GM19035 (cell line): ENCODE data around the gene PHF13.

Experiments
- ATAC-seq: cut with Tn5 transposase; IDR thresholded peaks from one replicate; pipeline ENCODE4 v1.9.1; 2021; ENCODE audit not compliant: unreplicated experiment

PHF13 gene

GRCh38 chr1:6601049-6601922 is 12.2 kb upstream of the PHF13 start:
- ATAC-seq, result peak; percentile 31

GRCh38 chr1:6601923-6602668 is 11.4 kb upstream of the PHF13 start:
- ATAC-seq, result peak; percentile 33

GRCh38 chr1:6602669-6603237 is 10.8 kb upstream of the PHF13 start, which contains the start of gene KLHL21:
Gene KLHL21 (minus strand): TSS chr1:6602869. CDS start chr1:6602817, 52 bp downstream.
- peak; percentile 55 for ATAC-seq

GRCh38 chr1:6603238-6603914 is 10.2 kb upstream of the PHF13 start:
- peak; percentile 27 for ATAC-seq

- no peak for ATAC-seq
Observed at GRCh38 chr1:6603915-6604558, 9.5 kb upstream of the PHF13 start.

DNA sequence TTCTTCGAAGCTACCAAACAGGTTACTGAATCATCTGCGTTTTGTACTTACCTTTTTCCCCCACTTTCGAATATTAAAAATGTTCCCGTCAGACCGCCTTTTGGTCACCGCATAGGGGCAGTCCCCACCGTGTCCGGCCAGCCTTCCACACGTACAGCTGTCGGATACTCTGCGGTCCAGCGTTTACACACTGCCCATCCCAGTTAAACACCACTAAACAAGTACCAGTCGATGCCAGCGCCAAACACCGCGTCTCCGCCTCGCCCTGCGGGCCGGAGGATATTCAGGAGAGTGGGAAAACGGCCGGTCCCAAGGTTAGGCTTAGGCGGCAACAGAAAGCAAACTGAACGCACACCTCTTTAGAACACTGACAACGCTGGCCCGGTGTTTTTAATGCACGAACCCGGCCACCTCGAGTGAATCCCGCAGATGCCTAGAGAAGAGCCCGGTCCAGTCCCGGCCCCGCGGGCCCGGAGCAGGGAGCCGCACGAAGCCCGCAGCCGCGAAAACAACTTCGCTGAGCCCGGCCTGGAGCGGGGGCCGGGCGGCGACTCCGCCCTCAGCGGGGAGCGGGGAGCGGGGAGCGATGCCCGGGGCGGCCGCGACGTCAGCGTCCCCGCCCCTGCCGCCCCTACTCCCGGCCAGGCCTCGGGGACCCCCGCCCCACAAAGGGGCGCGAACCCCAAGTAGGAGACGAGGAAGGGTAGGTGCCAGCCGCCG is 730 bp upstream of the PHF13 start:
- ATAC-seq, result peak; percentile 34

- no peak for ATAC-seq
Observed at GRCh38 chr1:6614019-6614928, 743 bp downstream of the PHF13 start.

DNA sequence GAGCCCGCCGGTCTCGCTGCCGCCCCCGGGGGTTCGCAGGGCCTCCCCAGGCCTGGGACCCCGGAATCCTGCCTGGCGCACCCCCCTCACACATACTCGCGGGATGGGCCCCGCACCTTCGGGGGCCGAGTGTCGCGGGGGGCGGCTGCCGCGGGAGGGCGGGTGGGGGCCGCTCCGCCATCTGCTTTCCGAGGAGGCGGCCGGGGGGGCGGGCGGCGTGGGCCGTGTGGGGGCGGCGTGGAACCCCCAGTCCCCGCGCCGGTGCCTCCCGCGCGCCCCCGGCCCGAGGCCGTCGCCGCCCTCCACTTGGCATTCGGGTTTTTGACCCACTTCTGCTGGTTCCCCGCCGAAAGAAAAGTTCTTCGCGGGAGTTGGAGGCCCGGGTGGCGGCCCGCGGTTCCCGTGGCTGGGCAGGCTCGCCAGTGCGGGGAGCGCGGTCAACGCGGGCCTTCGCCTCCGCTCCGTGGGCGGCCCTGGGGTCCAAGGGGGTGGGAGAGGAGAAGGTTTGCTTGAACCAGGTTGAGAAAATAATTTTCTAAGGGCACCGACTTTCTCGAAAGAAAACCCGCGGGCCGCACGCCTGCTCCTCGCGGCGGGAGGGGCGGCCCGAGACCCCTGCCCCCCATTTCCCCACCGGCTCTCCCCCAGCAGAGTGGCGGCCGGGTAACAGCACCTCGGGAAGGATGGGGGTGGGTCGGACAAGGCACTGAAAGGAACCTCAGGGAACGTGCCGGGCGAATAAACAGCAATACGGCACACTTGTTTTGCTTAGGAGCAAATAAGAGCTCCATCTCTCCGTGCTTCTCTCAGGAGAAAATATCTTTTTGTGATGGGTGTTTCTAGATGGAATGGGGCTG is 1.6 kb downstream of the PHF13 start:
- no peak for ATAC-seq

- no peak for ATAC-seq
Observed at GRCh38 chr1:6619045-6619444, 5.5 kb downstream of the PHF13 start.

GRCh38 chr1:6621429-6622391 is 8.2 kb downstream of the PHF13 start:
- ATAC-seq, result no peak

- no peak for ATAC-seq
Observed at GRCh38 chr1:6622396-6623152, 9.0 kb downstream of the PHF13 start.

GRCh38 chr1:6623269-6623965 is 9.9 kb downstream of the PHF13 start:
- ATAC-seq, result no peak

GRCh38 chr1:6624710-6625583 is 11.4 kb downstream of the PHF13 start, which contains the start of gene THAP3:
Gene THAP3 (plus strand): TSS chr1:6624868. CDS start chr1:6625219, 351 bp downstream.
- ATAC-seq, result peak; percentile 85

GRCh38 chr1:6625584-6626149 is 12.1 kb downstream of the PHF13 start:
- ATAC-seq, result peak; percentile 13
